GM18498 (cell line): Measurements from ENCODE around the gene TBC1D2B.
A peak's percentile ranks its signal among the peaks of the same experiment; 100 is the strongest.

Source experiments
- ATAC-seq: cut with Tn5 transposase; IDR thresholded peaks from one replicate; pipeline ENCODE4 v1.9.1; 2021; ENCODE audit warnings: mild to moderate bottlenecking, moderate library complexity; ENCODE audit not compliant: unreplicated experiment

The TBC1D2B gene

DNA sequence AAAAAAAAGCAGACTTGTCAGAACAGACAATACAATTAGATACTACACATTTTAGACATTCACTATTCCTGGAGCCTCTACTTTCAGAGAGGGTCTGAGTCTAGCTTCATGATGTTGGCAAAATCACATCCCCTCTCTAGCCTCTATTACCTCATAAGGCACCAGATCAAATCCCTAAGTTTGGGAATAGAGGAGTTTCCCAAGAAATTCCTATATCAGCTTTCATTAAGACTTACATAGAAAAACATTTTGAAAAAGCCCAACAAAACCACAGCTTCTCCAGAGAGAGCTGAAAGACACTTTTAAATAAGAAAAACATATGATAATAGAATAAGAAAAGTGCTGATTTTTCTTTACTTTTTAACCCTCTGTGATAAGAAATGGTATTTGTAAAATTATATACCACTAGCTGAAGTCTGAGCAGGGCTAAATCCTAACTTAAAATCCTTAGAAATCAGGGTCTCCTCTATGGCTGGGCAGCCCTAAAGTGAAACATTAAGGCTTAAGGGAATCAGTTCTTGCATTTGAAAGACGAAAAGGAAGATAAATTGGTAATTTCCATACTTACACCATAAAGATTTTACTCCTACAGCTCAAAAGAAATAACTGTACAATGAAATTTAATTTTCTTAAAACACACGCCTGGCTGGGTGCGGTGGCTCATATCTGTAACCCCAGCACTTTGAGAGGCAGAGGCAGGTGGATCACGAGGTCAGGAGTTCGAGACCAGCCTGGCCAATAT, 4.3 kb downstream of the TBC1D2B start:
- no peak for ATAC-seq

DNA sequence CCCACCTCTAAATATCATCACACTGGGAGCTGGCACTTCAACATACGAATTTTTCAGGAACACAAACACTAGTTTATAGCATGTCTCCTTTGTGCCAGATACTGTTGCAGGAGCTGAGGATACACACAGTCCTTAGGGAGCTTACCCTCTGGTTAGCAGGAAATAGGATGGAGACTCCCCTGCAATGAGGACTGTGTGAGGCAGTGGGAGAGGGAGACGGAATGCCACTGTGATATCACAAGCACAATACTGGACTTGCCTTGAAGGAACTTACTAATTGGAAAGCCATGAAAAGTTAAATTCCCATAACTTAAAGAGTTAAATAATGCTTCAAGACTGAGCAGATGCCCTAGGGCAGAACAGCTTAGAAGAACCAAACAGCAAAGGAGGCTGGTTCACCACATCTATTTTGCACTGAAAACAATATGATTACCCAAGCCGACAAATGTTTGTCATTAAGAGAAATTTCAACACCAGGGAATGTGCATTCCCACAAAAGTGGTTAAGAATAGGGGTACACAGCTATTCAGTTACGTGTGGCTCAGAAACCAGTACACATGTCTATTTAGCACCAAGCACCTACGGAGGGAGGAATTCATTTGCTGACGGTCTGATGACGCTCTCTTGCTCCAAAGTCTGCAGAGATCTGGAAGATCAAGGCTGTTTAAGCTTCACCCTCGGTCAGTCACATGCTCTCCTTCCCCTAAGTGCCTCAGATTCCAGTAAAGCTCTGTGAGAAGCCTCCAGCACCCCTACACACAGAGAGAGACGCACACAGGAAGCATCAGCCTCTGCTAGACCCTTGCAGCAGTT, 5.2 kb downstream of the TBC1D2B start:
- no peak for ATAC-seq

DNA sequence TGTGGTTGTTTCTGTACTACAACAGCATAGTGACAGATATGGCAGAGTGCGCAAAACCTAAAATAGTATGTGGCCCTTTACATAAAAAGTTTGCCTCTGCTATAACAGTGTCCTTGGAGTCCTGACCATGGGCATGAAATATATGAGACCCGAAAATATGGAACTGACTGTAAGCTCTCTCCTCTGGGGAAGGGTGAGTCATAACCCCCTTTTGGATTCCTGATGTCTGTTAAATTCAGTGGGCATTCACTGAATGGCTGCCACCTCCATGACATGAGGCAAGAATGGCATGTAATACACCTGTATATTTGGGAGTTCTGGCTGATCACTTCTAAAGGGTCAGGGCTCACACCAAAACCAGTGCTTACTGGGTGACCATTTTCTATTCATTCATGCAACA, 6.1 kb downstream of the TBC1D2B start:
- no peak for ATAC-seq

DNA sequence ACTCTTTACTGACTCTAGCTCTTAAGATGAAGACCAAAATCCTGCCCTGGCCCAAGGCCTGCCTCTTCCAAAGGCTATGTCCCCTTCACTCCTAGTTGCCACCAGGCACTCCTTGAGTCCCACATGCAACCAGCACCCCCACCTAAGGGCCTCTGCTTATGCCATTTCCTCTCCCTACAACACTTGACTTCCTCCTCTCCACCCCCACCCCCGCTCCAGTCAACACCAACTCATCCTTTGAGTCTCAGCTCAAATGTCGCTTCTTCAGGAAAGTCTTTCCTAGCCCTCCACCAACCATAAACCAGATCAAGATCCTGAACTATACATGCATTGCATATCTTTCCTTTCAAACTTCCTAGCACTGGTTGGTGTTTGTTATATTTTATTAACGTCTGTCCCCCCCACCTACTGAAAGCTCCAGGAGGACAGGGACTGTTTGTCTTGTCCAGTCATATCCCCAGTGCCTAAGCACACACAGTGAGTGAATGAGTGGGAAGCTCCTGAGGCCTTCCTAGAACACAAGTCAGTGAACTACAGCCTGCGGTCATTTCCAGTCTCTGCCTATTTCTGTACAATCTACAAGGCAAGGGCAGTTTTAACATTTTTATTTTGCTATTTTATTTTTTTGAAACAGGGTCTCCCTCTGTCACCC, 7.3 kb downstream of the TBC1D2B start:
- no peak for ATAC-seq

DNA sequence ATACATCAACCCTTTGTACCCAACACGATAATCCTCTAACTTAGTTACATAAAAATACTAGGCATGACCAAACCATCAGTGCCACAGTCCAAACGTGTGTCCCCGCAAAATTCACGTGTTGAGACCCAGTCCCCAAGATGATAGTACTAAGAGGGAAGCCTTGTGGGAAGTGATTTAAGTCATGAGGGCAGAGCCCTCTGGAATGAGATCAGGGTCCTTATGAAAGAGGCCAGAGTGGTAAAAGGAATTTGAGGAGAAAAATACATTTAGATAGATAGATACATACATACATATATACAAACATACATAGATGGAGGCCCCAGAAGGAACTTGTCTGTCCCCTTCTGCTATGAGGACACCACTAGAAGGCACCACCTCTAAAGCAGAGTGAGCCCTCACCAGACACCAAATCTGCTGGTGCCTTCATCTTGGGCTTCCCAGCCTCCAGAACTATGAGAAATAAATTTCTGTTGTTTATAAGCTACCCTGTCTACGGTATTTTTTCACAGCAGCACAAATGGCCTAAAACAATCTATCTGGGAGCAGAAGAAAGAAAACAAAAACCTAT, 8.0 kb downstream of the TBC1D2B start:
- no peak for ATAC-seq

DNA sequence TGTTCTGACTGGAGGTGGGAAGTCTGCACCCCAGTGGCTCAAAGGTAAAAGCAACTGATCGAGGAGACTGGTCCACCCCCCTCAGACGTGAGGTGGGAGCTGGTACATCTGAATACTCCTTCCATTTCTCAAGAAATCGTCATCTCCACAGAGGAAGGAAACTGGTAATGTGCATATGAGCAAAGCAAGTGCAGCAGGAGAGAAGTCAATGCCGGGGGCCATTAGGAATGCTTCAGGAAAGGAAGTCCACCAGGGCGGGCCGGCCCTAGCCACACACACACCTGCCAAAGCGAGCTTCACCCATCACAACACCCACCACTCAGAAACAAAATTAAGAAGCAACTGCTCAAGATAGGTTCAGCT, 8.5 kb downstream of the TBC1D2B start:
- ATAC-seq = peak; percentile 14

DNA sequence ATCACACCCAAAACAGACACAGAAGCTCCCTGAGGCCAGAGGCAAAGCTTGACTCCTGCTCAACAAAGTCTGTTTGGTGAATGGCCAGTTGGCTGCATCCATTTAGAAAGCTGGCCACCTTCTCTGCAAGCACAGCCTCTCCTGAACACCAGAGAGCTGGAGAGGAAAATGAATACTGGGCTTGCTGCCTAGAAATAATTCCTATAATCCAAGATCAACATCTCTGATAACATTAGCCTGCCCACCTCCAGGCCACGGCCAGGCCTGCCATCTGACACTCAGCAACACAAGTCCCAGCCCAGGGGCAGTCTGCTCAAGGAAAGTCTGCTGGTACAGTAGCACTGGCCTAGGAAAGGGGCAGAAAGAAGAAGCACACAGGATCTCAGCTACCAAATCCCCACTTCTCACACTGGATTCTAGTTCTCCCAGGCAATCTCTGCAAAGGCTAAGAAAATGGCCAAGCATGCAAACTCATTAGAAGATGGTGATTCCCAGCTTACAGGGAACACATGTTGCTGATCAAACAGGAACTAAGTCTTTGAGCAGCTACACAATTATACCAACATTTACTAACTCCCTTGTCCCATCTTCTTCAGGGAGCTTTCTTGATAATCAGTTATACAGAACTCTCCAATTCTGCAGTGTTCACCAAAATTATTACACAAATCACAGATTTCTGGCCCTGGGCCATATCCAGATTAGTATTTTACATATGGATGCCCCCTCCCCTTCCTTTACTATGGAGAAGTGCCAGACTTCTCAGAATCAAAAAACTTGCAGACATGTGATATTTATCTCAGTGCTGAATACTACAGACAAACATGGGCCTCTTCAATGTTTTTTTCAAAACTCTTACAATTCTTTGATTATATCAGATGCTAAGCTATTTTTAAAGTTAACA, 9.9 kb downstream of the TBC1D2B start:
- ATAC-seq = no peak

DNA sequence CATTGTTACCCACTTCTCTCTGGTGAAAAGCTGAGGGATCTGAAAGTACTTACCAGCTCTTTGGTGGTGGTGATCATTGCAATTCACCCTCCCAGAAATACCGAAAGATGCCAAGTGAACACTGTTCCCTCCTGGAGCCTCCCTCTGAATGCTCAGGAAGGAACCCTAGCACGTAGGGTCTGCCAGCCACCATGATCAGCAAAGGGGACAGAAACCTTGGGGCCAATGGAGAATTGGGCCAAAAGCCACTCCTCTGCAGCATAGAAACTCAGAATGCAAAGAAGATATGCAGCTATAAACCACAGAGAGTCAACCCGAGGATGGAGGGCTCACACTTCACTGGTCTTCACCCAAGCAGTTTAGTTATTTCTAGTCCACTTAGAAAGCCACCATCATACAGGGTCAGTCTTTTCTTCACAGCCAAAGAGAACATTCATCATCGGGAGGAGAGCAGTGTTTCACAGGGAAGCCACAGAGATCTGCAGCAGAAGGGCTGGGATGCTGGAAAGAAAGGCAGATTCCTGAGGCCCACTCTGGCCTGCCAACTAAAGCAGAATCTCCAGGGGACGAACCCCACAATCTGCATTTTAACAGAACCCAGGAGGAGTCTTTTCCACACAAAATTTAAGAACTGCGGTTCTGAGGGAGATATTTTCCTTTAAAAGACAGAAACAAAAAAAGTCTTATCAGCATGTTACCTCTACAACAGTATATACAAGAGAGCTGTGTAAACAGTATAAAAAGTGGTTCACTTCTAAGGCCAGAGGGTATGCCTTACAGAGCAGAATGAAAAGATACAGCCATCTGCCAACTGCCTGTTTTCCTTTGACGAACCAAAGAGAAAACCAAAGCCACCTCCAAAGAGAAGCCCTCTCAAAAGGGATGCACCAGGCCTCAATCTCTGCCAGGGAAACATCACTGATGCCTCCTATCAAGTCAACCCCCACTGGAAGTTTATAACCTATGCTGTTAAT, 11.3 kb downstream of the TBC1D2B start:
- ATAC-seq = peak; percentile 54

DNA sequence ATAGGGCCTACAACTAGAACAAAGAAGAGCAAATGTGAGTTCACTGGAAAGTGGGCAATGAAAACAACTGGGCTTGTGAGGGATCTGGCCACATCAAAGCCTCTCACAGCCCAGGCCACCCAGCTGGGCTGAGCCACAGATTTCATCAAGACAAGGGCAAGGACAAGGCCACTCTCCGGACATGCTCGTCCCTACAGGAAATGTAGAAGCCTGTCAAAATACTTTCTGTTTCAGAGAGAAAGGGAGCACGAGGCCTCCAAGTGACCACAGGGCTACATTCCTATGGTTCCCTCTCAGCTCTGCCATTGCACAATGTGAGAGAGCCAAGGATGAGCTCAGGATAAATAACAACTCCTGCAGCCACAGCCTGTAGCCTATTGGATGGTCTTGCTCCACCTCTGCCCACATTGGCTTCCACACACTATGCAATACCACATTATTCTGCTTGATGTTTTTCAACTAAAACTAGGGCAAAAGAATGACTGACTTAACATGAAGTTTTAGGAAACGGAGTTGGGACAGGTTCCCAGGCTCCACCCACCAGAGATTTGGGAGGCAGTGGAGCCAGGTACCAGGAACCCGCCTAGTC, 12.1 kb downstream of the TBC1D2B start:
- ATAC-seq = no peak

DNA sequence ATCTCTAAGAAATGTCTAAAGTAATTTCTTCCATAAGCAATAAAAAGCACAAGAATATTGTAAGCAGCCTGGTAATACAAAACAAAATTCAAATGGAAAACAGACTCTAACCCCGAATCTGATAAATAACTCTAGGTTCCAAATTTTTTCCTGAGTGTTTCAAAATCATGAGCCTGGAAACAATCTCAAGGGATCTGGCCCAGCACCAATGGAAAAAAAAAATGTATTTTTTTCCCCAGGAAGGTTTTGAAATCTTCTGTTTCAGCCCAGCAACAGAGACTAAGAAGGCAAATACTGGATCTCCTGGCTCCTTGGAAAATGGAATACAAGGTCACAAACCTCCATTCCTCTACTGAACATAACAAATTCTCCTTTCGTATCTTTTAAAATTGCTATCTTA, 13.0 kb downstream of the TBC1D2B start:
- ATAC-seq = no peak

DNA sequence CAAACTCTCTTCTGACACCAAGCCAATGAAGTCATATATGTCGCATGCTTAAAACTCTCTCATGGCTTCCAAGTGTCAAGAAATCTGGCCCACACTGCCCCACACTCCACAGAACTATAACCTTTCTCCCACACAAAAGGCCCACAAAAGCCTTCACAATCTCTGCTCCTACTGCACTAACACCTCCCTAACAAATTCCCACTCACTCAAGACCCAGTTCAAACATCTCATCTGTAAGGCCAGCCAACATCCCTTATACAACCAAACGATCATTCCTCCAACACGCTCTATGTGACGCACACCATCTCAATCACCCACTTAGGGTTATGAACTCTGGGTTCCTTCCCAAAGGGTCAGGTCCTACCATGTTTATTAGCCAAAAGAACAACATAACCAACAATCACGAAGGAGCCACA, 13.5 kb downstream of the TBC1D2B start:
- ATAC-seq = no peak

DNA sequence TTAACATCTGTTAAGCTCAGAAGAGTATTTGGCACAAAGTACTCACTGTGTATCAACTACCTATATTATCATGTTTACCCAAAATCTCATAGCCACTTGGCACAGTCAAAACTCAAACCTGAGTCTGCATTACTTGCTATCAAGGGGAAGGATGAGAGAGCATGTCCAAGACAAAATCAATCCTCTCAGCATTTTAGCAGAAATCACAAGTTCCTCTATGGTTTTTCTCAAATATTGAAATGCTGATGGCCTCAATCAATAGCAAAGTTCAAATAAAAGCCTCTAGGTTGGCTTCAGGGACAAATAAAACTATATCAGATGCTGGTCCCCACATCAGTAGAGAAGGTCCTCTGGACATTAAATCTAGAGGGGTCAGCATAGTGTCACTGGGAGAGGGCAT, 14.3 kb downstream of the TBC1D2B start:
- no peak for ATAC-seq

DNA sequence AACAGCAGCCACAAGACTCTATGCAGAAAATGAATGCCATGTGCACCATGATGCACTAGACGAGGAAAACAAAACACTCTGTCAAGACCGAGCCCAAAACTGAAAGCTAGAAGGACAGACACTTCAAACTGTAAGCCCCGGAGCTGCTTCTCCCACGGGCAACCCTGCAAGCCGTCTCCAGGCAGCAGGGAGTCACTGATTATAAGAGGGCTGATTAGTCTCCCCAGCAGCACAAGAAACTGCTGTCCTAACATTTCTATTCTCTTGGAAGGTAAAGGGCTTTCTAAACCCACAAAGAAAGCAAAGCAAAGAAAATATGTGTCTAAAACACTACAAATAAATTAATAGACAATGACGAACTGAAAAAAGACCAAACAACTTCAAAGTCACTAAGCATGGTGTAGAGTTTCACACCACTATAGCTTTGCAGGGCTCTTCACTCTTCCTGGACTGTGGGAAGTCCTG, 15.5 kb downstream of the TBC1D2B start:
- no peak for ATAC-seq

DNA sequence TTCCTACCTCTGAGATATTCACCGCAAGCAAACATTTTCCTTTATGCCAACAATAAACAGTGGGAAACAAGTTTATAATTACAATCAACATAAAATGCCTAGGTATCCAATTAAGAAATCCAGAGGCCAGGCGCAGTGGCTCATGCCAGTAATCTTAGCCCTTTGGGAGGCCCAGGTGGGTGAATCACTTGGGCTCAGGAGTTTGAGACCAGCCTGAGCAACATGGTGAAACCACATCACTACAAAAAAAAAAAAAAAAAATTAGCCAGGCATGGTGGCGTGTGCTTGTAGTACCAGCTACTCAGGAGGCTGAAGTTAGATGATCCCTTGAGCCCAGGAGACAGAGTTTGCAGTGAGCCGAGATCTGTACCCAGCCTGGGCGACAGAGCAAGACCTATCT, 17.3 kb downstream of the TBC1D2B start:
- ATAC-seq = no peak

DNA sequence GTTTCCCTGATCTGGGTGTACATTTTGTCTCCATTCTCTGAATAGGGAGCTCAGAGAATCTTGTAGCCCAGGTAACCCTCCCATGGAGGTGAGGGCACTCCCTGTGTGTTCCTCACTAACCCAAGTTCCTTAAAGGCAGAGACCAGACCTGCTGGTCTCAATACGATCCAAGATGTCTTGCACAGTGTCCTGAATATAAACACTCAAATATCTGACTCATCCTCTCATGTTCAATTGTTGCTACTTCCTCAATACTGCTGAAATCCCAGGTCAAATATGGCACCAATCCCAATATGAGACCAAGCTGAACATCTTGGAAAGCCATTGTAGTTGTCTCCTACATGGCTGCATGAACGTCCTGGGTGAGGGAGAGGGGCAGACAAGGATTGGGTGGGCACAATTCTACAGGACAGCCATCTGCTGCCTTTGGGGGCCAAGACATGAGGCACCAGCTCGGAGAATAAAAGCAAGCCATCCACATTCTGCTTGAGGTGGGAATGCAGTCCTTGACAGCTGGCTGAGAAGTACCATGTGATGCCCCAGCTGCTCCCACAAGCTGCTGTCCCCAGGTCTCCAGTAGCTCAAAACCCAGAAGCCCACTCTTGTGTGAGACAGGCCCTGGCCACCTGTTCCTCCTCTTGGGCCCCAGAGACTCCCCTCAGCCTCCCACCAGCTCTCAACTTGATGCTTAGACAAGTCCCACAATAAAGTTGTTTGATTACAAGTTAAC, 18.2 kb downstream of the TBC1D2B start:
- no peak for ATAC-seq

DNA sequence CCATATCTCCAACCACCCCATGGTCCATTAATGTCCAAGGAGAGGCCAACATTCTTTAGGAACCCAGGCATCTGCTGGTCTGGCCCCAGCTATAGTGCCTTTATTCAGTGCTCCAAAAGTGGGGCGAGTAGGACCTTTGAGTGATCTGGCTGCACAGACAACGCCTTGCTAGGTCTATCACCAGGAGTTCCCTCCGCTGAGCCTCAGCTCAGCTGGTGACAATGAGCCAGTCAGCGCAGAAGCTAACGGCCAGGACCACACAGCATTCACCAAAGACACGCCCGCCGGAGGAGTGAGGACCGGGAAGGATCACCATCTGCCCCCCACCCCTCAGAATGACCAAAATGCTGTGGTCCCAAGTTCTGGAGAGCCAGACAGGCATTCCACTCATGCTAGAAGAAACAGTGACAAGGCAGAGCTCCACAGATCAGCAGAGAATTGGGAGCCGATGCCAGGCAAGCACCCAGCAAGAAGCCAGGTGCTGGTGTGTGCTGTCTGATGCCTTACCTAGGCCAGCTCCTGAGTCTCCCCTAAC, 19.0 kb downstream of the TBC1D2B start:
- ATAC-seq = no peak

DNA sequence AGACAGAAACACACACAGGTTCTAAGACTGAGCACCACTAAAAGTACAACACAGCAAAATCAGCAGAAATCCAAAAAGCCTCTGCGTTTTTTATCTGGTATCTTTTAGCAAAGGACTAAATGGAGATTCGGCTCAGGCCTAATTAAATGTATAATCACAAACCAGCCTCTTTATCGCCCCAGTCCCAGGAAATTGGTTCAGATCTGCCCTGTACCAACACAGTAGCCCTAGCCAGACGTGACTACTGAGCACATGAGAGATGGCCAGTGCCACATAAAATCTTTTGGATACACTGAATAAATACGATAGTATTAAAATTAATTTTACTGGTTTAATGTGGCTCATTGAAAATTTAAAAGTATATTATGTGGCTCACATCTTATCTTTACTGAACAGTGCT, 19.7 kb downstream of the TBC1D2B start:
- ATAC-seq = no peak

DNA sequence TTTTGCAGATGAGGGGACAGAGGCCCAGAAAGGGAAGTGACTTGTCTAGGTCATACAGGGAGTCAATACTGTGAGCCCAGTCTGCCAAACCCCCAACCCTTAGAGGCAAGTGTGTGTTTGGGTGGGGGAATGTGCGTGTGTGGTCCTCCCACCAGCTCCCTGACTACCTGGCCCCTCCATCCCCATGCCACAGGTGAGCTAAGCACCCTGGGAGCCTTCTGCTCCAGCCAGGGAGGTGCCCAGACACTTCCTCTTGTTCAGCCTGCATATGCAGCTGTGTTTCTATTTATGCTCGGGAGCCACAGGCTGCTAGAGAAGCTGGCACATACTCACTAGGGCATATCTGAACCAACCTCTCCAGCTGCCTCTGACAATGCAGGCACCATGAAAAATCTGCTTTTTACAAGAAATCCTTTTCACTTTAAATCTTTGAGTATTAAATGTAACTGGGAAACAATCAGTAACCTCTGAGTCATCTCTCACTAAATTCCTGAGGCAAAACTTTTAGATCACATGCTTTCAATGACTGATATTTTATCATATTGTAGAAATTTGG, 20.7 kb downstream of the TBC1D2B start:
- ATAC-seq = no peak
